HG02642 (cell line): Measurements from ENCODE around the gene DUSP10.

Experiments used
- ATAC-seq: cut with Tn5 transposase; IDR thresholded peaks from one replicate; pipeline ENCODE4 v1.9.1; 2021; ENCODE audit warnings: mild to moderate bottlenecking; ENCODE audit not compliant: unreplicated experiment, poor library complexity

Gene DUSP10

GRCh38 chr1:221736714-221737113 lies 5.2 kb downstream of the DUSP10 start:
- ATAC-seq = no peak

DNA sequence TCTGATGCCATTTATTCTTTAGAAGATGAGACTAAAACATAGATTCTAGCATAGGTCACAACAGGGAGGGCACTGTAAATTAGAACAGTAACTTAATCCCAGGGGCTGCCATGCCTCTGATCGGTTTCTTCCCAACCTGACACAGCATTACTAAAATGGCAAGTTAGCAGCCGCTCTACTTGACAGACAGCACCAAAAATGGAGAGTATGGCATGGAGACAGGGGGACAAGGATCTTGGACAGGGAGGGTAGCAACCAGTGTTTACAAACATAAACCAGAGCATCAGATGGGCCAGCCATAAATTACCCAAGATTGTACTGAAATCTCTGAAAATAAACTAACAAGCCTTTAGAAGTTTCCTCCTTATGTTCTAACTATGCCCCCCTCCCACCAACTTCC lies 5.9 kb downstream of the DUSP10 start:
- no peak for ATAC-seq

- ATAC-seq = no peak
Measured at GRCh38 chr1:221734187-221734586, 7.7 kb downstream of the DUSP10 start.

GRCh38 chr1:221732052-221732451 lies 9.8 kb downstream of the DUSP10 start:
- ATAC-seq = no peak

DNA sequence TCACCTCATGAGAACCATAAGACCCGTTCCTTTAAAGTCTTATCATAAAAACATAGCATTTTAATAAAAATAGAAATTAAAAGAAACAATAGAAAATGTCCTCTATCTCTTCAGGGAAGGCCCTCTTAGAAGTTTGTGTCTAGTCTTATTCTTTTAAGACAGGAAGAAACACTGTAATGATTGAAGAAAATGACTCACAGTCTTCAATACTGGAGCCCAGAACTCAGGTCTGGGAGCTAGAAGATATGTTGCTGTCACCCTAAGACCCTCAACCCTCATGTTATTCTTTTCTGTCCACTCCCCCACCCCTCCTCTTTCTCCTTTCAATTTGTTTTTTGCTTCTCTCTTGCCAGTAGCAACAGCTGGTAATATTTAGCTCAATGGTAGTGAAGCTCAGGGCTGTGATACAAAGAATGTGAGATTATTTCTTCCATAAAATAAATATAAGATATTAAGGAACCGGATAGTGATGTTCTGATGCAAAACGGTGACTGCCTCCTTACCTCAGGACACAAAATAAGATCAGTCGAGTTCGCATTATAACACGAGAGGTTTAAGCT lies 12.0 kb downstream of the DUSP10 start:
- no peak for ATAC-seq

DNA sequence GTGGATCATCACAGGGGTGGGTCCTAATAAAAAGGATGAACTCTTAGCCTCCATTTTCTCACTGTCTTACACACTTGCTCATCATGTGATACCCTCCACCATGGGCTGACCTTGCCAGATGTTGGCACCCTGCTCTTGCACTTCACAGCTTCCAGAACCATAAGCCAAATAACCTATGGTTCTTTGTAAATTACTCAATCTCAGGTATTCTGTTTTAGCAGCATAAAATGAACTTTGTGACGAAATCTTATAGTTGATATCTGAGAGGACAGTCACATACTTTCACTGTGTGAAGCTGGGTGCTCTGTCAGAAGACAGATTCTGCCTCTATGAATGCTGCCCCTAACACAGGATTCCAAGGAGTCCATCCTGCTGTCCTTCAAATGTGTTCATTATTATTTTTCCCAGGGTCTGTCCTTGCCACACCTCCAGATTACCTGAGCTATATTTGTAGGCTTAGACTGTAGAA lies 13.8 kb downstream of the DUSP10 start:
- no peak for ATAC-seq

- no peak for ATAC-seq
Measured at GRCh38 chr1:221727146-221728036, 14.5 kb downstream of the DUSP10 start.

GRCh38 chr1:221725735-221726672 lies 15.9 kb downstream of the DUSP10 start:
- ATAC-seq = peak; percentile 54

GRCh38 chr1:221724931-221725605 lies 16.8 kb downstream of the DUSP10 start:
- no peak for ATAC-seq

GRCh38 chr1:221723848-221724236 lies 18.0 kb downstream of the DUSP10 start:
- ATAC-seq = no peak

- peak; percentile 29 for ATAC-seq
Measured at GRCh38 chr1:221723018-221723847, 18.7 kb downstream of the DUSP10 start.

GRCh38 chr1:221722254-221723017 lies 19.5 kb downstream of the DUSP10 start:
- no peak for ATAC-seq

DNA sequence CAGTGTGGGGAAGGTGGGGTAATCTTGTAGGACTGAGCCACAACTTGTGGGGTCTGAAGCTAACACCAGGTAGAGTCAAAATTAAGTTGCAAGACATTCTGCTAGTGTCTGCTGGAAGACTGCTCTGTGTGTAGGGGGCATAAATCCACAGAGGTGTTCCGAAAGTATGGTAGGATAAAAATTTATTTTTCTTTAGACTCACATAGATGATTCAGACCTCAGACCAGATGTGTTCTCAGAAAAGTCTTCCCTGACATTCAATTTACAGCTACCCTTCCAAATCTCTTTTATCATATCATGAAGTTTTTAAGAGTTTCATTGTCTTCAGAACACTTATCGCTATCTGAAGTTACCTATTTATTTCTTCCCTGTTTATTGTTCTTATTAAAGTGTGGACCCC lies 21.3 kb downstream of the DUSP10 start:
- ATAC-seq = no peak

GRCh38 chr1:221719987-221720386 lies 21.9 kb downstream of the DUSP10 start:
- no peak for ATAC-seq

DNA sequence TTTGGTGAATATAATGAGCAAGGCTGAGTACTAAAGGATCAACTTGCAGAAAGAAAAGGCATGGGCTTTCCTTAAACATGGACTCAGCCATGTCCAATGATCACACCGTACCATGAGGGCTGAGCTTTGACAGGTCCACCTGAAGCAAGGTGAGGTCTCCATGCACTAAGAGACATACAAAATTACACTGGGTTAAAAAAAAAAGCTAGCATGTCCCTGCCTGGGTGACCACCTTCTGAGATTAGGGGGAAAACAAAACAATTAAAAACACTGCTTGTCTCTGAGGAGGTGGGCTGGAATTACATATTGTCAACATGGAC lies 22.7 kb downstream of the DUSP10 start:
- ATAC-seq = no peak

DNA sequence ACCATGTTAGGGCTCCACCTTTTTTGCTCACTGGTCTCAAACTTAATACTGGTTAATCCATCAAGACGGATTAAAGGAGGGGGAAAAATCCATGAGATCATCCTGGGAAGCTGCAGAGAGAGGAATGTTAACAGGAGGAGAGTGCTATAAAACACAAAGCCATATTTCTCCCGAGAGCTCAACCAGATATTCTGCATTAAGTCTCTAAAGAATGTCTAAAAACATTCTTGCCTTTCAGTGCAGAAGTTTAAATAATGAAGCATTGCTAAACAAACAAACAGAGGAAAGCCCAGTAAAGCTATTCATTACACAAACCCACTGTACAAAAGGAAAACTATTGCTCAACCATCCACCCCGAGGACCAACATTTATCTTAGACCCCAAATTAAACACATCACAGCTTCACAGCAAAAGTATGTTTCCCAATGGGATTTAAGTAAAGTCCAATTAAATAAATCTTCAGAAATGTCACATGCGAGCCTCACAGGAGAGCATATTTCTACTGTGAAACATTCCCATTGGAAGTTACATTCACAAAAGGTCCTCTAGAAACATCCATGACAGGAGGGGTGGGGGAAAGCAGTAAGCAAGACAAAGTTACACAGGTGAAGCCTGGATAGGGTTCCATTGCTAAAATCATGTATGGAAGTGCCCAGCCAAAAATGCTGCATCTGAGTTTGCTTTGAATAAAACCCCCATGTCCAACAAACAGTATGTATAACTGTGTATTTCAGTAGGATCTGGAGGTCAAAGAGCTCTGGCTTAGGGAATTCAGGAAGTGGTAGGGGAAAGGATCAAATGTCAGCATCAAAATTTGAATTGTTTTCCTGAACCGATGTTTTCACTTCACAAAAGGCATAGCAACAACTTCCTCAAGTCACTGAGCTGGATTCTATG lies 23.3 kb downstream of the DUSP10 start:
- ATAC-seq = no peak

- ATAC-seq = no peak
Measured at GRCh38 chr1:221717485-221717853, 24.4 kb downstream of the DUSP10 start.
